GM12875 (cell line): ENCODE data around the gene SLC2A1.
A peak's percentile ranks its signal among the peaks of the same experiment; 100 is the strongest.

Source experiments
- H3K4me3 ChIP-seq: one replicate; pipeline ENCODE4 v1.5.1; 2011; ENCODE audit warnings: low read depth, low read length, control low read depth
- CTCF ChIP-seq: IDR thresholded peaks from 2 replicates; pipeline ENCODE4 v1.5.1; 2011; ENCODE audit warnings: low read depth, mild to moderate bottlenecking, control low read depth, inconsistent platforms, low read length, moderate library complexity, borderline replicate concordance; ENCODE audit not compliant: insufficient read depth

SLC2A1 gene

DNA sequence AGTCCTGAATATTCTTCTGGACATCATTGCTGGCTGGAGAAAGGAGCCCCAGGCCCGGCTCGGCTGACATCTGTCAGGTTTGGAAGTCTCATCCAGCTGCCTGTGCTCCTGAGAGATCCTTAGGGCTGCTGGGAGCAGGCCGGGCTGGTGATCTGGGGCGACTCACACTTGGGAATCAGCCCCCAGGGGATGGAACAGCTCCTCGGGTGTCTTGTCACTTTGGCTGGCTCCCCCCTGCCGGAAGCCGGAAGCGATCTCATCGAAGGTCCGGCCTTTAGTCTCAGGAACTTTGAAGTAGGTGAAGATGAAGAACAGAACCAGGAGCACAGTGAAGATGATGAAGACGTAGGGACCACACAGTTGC lies 31.8 kb downstream of the SLC2A1 start:
- no peak for TF ChIP-seq CTCF
- H3K4me3 ChIP-seq: no peak overlapping the region

- H3K4me3 ChIP-seq: no peak overlapping the region
- TF ChIP-seq CTCF: no peak
These were observed 32.3 kb downstream of the SLC2A1 start for GRCh38 chr1:42926235-42926878.

DNA sequence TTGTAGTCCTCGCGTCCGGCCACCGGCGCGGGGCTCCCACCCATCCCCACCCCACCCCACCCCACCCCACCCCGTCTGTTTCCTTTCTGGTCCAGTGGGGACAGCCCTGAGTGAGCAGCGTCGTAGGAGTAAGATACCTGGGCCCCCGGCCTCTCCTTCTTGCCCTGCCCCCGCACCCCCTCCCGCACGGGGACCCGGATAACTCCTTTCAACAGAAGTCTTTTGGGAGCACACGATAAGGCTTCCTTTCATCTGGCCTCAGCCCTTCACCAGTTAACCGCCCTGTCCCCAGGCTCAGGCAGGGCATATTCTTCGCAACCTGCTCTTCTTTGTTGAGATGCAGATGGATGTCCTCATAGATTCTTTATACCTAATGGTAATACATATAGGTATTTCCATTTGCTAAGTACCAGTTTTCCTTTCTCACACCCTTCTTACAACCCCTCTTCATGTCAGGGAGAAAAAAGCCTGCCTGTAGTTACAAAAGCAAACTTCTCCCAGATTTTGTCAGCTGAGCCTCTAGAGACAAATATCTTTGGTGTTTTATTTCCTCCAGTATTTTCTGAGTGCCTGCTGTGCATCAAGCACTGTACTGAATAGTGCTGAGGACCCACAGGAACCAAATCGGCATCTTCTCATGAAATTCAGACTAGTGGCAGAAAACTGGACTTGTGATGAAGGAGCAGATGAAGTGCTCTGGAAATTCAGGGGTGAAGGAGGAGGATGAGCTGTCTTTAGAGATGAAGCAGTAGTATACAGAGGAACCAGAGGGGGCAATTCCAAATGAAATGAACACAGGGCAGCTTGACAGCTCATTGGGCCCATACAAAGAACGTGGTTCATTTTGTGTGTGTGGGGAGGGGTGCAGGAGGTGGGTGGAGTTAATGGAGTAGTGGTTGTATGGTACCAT lies 33.6 kb downstream of the SLC2A1 start:
- no peak for TF ChIP-seq CTCF
- H3K4me3 ChIP-seq: peak overlapping the region; percentile 80

DNA sequence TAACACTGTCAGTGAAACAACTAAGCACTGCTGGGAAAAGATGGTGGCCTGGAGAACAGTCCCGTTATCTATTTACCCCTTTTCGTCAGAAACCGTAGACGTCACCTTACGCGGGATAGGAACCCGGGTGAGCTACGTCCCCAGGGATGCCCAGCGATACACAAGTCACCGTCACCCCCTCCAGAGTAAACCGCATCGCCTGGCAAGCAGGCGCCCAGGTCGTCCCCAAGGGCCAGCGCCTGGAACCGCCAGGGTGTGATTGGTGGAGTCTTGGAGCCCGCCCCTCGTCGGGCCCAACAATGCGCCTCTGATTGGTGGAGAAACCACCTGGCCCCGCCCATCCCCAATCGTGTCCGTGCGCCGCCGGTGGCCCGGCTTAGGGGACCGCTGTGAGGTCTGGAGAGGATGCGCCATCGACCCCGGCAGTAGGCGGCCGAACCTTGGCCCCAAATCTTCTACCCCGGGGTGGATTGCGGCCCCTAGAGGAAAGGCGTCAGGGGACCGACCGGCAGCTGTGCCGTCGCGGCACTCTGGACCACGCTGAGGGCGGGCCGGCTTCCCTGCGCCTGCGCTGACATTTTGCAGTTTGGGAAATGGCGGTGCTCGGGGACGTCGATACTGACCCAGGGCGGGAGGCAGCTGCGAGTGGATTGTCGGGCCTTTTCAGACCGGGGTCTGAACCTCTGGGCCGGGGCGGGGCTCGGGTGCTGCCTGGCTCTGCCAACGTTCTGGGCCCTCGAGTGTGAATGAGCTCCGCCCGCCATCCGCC lies 34.4 kb downstream of the SLC2A1 start:
- 0 out of 2 replicates have a peak, but pooled peaks have one; percentile 24 for TF ChIP-seq CTCF
- peak overlapping the region; percentile 80 for H3K4me3 ChIP-seq

GRCh38 chr1:42923367-42924081 lies 35.1 kb downstream of the SLC2A1 start:
- H3K4me3 ChIP-seq: peak overlapping the region; percentile 80
- no peak for TF ChIP-seq CTCF

- no peak overlapping the region for H3K4me3 ChIP-seq
These were observed 35.8 kb downstream of the SLC2A1 start for GRCh38 chr1:42922687-42923366.

More at GRCh38 chr1:42922687-42923366, 35.8 kb downstream of the SLC2A1 start:
- peak; percentile 83 for TF ChIP-seq CTCF
